NK-92 (cell line): Measurements from ENCODE around the gene ADAMTS9.

Experiments used
- DNase-seq: peaks from one replicate; lab custom pipeline; 2025; ENCODE audit not compliant: unreplicated experiment; lab: John Stamatoyannopoulos, UW

The ADAMTS9 gene

DNA sequence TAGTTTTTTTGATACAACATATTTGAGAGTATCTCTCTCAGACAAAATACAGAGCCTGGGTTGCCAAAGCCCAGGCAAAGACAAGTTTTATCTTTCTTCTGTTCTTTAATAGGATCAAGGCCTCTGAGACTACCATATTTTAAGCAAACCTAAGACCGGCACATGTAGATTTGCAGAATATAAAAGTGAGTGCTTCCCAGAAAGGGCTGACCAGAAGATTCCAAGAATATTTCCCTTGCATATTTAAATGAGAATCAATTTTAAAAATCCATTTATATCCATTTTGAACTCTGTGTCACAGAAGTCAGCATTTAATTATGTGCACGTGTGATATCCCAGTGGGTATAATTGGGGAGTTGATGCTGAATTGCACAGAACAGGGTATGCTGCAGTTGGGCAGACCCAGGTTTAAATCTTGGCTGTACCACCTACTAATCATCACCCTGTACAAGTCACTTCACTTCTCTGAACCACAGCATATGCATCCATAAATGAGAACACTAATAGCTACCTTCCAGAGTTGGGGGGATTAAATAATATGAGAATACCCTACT is 191.9 kb downstream of the ADAMTS9 start:
- no peak for DNase-seq

- no peak for DNase-seq
These were observed 192.5 kb downstream of the ADAMTS9 start for GRCh38 chr3:64495121-64495780.

- no peak for DNase-seq
These were observed 193.3 kb downstream of the ADAMTS9 start for GRCh38 chr3:64494526-64494925.

GRCh38 chr3:64493149-64493548 is 194.7 kb downstream of the ADAMTS9 start:
- DNase-seq, result no peak

DNA sequence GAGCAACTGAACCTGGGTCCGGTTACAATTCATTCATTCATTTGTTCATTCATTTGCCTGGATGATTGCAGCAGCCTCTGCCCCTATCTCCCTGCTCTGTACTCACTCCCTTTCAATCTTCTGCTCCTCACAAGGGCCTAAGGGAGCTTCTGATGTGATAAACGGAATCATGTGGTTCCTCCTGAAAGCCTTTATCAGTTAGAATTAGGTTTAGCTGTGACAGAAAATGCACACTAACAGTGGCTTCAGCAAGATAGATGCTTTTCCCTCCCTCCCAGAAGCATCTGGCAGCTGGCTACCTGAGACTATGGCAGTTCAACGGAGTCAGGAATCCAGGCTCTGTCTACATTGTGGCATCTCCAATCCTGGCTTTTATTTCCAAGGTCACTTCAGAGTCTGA is 196.0 kb downstream of the ADAMTS9 start:
- DNase-seq, result no peak

DNA sequence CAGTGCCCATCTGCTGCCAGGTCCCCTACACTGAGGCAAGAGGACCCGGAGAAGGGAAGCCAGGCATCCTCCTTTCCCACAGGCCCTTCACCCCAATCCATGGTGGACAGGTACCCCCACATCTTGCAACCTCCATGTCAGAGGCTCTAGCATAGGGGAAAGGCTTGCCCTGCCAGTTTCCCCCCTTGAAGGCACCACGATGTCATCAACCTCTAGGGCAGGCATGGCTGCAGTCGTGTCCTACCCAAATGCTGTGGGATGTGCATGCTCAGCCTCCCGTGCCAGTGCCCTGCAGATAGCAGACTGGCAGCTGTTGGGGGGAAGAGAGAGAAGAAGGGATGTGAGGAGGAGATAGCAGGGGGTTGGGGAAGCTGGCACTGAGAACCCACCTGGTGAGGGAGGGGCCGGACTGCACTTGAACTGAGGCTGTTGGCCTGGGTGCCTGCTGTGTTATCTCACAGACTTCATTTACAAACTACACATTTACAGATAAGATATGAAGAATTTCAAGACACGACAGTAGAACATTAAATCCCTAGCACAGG is 197.5 kb downstream of the ADAMTS9 start:
- DNase-seq, result no peak

DNA sequence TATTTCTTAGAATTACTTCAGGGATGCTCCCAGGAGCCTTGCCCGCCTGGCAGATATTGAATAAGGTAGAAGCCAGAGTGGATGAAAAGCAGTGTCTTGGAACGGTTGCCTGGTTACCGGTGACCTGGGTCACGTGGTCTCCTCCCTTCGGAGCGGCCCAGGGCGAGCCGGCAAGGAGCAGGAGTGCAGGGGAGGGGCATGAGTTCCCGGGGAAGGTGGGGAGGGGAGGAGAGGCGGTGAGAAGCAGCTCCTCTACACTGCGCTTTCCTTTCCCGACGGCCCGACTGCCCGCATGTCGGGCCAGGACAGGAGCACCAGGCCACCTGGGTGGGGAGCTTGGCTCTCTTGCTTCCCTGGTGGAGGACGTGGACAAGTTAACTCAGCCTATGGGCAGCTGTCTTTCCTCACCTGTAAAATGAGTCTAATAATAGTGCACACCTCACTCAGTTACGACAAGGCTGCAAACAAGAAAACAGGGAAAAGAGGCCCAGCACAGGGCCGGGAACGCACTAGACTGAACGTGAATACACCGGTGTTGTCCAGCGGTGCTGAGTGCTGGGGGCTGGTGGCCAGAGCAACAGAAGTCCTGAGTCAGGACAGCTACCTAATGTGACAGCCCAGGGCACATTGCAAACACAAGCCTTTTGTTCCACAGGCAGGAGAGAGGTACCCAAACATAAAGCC is 198.3 kb downstream of the ADAMTS9 start:
- DNase-seq, result no peak

- DNase-seq, result no peak
These were observed 198.9 kb downstream of the ADAMTS9 start for GRCh38 chr3:64488939-64489338.

DNA sequence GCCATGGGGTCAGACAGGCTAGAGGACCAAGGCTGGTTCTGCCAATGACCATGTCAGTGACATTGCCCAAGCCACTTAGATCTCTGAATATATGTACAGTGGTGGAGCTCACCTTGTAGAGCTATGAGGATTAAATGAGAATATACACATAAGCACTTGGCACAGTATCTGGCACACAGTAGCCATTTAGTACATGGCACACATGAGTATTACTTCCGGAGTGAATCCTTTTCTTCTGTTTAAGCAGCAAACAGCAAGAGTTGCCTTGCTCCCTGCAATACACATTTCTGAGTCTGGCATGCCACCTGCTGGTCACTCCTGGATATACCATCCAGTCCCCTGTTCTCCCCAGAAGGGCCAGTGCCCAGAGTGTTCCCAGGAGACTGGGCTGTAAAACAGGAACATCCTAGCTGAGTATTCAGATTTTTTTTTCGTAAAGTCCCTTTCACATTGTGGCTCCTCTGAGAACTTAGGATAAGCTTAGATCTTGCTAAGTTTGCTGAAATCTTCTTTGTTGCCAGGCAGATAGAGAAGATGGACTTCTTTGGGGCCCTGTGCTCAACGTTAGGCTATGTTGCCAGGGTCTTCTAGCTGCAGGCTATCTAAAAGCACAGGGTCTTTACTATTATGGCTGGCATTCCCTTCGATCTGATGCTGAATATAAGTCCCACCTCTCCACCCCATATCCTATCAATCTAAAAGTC is 203.4 kb downstream of the ADAMTS9 start:
- no peak for DNase-seq

DNA sequence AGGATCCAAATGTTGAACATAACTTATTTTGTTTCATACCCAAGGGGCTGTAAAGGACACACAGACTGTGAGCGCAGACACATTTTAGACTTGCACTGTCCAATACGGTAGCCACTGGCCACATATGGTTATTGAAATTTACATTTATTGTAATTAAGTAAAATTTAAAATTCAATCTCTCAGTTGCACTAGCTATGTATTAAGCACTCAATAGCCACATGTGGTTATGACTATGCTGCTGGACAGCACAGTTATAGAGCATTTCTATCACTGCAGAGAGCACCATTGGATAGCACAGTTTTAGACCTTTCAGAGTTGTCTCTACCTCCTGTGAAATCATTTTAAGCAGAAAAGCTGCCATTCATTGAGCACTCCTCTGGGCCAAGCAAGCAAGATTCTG is 204.3 kb downstream of the ADAMTS9 start:
- DNase-seq, result no peak

GRCh38 chr3:64475037-64475436 is 212.8 kb downstream of the ADAMTS9 start:
- DNase-seq, result no peak

- DNase-seq, result no peak
These were observed 214.3 kb downstream of the ADAMTS9 start for GRCh38 chr3:64473466-64473865.

DNA sequence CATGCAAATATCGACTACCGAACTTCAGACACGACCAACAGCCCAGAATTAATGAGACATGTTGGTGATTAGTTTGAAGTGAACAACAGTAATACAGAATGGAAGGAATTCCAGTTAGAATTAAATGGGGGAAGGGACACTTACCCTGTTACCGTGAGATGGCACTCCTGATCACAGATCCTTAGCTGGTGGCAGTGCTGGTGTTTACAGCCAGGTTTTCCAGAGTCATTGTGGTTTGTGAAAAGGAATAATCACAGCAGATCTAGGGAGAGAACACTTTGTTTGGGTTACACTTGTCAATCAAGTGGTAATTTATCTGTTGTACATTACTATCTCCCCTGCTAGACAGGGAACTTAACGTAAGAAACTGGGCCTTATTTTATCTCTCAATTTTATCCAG is 217.4 kb downstream of the ADAMTS9 start:
- no peak for DNase-seq

- no peak for DNase-seq
These were observed 220.4 kb downstream of the ADAMTS9 start for GRCh38 chr3:64467255-64467944.
